ENCODE data around the gene GPR152. TPM values are rescaled to one million over a fixed set of nuclear protein-coding genes. Genes with fewer than 3 reads are reported as not detected.
"Not testable (repeated sequence)": the region's sequence is repeated elsewhere in the genome, so short reads cannot be mapped to it uniquely, and the experiment has no call there.

The GPR152 gene
- total RNA-seq, 1 experiment from 2014 or later, result not detected

DNA sequence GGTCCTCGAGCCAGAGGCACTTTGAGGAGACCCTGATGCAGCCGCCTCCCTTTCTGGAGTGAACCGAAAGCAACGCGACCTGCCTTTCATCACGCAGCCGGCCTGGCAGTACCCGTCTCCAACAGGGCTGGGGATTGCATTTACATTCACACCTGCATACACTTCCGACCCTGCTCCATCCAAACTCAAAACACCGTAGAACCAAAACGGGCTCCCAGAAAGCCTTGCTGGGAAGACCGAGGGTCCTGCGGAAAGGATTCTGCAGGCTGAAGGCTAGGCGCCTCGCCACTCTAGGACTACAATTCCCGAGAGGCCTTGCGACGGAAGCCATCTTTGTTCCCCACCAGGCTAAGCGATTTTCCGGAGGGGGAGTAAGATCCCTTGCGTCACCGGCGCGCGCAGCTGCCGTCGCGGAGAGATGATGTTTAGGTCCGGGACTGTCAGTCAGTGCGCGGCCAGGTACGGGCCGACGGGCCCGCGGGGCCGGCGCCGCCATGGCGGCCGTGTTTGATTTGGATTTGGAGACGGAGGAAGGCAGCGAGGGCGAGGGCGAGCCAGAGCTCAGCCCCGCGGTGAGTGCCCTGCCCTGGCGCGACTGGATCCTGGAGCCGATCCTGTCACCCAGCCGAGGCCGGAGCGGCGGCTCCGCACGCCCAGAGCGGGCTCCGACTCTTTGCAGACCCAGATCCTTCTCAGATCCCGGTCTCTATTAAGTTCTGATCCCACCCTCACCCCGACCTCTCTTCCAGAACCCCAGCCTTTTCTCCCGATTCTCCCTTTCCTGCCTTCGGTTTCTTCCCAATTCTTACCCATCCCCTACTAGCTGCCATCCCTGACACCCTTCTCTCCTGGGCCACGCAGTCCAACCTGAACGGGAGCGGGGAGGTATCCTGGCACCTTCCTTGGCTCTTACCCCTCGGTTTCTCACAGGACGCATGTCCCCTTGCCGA is 24.2 kb downstream of the GPR152 start, which contains the start of gene RPS6KB2:
TSS of gene RPS6KB2 (plus strand) at position 443 of the 950 bp plus-strand sequence. CDS start at position 495, 52 bp downstream.
- DNase-seq (ENCODE audit: low spot score), result peak; percentile 99

GRCh38 chr11:67427364-67427859 is 25.1 kb downstream of the GPR152 start:
- not testable (repeated sequence) for DNase-seq (ENCODE audit: low spot score)

DNA sequence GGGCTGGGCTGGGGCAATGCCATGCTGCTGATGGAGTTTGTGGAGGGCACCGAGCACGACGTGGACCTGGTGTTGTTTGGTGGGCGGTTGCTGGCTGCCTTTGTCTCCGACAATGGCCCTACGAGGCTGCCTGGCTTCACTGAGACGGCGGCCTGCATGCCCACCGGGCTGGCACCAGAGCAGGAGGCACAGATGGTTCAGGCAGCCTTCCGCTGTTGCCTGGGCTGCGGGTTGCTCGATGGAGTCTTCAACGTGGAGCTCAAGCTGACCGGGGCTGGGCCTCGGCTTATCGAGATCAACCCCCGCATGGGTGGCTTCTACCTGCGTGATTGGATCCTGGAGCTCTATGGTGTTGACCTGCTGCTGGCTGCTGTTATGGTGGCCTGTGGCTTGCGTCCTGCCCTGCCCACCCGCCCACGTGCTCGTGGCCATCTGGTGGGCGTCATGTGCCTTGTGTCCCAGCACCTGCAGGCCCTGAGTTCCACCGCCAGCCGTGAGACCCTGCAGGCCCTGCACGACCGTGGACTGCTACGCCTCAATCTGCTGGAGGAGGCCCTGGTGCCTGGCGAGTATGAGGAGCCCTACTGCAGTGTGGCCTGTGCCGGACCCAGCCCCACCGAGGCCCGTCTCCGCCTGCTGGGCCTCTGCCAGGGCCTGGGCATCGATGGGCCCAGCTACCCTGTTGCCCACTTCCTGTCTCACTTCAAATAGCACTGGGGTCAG is 28.5 kb downstream of the GPR152 start:
- DNase-seq (ENCODE audit: low spot score), result no peak

- DNase-seq (ENCODE audit: low spot score), result no peak
Observed at GRCh38 chr11:67423466-67423865, 29.1 kb downstream of the GPR152 start.

DNA sequence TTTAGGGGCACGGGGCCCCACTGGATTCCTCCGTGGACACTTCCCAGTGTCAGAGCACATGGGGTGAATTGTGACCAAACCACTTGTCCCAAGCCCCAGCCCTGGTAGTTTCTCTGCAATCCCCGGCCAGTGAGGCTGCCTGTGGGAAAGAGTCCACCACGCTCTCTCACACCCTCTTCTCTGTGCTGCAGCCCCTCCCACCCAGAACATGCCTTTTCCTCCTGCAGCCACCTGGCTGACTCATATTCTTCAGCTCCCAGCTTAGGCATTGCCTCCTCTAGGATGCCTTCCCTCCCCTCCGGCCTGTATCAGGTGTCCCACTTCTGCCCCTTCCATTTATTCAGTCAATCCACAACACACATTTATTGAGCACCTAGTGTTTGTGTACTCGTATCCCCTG is 29.6 kb downstream of the GPR152 start:
- peak; percentile 58 for DNase-seq (ENCODE audit: low spot score)

DNA sequence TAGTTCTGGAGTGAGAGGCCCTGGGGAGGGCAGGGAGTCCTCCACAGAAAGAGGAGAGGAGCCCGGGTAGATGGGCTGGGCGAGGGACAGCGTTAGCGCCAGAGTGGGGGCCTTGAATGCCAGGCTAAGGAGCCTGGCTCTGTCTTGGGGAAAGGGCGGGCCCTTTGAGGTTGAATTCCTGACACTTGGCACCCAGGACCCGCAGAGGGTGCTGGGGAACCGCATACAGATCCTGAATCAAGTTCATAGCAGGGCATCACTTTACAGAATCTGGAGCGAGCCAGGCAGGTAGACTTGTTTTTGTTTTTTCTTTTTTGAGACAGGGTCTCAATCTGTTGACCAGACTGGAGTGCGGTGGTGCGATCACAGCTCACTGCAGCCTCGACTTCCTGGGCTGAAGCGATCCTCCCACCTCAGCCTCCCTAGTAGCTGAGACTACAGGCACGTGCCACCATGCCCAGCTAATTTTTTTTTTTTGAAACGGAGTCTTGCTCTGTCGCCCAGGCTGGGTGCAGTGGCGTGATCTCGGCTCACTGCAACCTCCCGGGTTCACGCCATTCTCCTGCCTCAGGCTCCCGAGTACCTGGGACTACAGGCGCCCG is 31.0 kb downstream of the GPR152 start:
- no peak for DNase-seq (ENCODE audit: low spot score)

DNA sequence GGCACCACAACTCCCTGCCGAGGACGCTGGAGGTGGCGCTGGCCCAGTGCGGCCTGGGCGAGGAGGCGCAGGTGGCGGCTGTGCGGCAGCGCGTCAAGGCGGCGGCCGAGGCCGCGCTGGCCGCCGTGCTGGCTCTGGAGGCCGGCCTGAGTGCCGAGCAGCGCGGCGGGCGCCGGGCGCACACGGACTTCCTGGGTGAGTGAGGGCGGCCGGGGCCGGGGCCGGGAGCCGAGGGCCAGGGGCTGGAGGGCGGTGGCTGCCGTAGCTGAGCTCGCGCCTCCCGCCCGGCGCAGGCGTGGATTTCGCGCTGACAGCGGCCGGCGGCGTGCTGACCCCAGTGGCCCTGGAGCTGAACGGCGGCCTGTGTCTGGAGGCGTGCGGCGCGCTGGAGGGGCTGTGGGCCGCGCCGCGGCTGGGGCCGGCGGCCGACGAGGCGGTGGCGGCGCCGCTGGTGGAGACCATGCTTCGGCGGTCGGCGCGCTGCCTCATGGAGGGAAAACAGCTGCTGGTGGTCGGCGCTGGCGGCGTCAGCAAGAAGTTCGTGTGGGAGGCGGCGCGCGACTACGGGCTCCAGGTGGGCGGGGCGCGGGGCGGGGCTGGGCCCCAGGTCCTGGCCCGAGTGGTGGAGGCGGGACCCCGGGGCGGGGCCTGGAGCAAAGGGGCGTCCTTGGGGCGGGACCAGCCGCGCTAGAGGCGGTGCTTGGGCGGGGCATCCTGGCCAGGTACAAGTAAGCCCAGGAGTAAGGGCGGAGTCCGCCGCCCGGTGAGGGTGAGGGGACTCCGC is 31.7 kb downstream of the GPR152 start:
- DNase-seq (ENCODE audit: low spot score), result peak; percentile 99

GRCh38 chr11:67420147-67420645 is 32.3 kb downstream of the GPR152 start:
- DNase-seq (ENCODE audit: low spot score), result no peak

DNA sequence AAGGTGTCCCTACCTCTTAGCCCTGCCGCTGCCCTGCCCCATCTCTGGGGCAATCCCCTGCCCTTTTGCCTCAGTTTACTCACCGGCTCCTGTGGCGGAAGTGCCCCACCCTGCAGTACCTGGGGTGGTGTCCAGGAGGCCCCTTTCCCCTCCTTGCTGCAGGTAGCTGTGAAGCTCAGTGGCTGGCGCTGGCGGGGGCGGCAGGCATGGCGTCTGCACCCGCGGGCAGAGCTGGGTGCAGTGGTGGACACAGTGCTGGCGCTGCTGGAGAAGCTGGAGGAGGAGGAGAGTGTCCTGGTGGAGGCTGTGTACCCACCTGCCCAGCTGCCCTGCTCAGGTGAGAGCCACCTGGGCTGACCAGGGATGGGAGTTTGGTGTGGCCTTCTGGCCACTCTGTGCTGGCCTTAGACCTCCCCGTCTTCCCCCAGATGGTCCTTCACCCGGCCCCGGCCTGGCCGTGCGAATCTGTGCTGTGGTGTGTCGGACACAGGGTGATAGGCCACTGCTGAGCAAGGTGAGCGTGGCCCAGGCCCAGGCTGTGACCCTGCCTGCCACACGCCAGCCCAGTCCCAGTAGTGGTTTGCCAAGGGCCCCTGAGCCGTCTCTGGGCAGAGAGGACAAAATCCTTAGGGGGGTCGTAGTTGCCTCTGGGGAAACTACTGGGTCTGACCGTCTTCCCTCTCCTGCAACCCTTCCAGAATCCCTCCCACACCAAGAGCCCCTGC is 33.0 kb downstream of the GPR152 start:
- no peak for DNase-seq (ENCODE audit: low spot score)

DNA sequence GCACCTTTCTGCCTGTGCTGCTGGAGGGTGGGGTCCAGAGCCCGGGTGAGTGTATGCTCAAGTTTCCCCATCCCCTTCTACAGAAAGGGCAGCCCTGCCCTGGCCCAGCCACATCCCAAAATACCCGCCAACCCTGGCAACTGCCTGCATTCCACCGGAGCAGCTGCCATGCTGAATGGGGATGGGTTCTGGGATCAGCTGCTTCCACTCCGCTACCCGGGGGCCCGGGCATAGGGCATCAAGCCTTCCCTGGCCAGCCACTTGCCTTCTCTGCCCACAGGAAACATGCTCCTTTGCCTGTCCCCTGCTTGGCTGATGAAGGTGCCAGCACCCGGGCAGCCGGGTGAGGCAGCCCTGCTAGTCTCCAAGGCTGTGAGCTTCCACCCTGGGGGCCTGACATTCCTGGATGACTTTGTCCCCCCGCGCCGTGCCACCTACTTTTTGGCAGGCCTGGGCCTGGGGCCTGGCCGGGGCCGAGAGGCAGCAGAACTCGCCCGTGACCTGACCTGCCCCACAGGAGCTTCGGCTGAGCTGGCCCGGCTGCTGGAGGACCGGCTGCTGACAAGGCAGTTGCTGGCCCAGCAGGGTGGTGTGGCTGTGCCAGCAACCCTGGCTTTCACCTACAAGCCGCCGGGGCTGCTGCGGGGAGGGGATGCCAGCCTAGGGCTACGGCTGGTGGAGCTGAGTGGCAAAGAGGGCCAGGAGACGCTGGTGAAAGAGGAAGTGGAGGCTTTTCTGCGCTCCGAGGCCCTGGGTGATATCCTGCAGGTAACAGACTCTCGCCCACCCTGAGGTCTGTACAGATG is 33.9 kb downstream of the GPR152 start:
- no peak for DNase-seq (ENCODE audit: low spot score)

DNA sequence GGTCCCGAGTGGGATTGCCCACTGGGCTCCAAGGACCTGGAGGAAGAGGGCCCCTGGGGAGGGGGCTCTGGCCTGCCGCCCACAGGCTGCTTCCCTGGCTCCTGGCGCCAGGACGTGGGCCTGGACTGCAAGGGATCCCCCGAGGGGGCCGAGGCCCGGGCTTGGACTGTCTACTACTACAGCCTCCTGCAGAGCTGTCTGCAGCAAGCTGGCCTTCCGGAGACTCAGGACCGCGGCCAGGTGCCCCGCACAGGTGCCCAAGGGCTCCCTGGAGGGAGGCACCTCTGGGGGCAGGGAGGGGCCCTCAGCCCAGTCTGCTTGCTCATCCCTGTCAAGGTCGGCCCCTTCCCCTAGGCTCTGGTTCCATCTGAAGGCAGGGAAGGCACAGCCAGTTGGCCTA is 35.1 kb downstream of the GPR152 start:
- DNase-seq (ENCODE audit: low spot score), result no peak

- DNase-seq (ENCODE audit: low spot score), result peak; percentile 63
Observed at GRCh38 chr11:67416416-67417335, 35.9 kb downstream of the GPR152 start.

GRCh38 chr11:67415501-67416304 is 36.8 kb downstream of the GPR152 start, which contains the start of gene CARNS1:
Gene CARNS1 (plus strand): TSS chr11:67415678. CDS start chr11:67416200, 522 bp downstream.
- DNase-seq (ENCODE audit: low spot score), result no peak

DNA sequence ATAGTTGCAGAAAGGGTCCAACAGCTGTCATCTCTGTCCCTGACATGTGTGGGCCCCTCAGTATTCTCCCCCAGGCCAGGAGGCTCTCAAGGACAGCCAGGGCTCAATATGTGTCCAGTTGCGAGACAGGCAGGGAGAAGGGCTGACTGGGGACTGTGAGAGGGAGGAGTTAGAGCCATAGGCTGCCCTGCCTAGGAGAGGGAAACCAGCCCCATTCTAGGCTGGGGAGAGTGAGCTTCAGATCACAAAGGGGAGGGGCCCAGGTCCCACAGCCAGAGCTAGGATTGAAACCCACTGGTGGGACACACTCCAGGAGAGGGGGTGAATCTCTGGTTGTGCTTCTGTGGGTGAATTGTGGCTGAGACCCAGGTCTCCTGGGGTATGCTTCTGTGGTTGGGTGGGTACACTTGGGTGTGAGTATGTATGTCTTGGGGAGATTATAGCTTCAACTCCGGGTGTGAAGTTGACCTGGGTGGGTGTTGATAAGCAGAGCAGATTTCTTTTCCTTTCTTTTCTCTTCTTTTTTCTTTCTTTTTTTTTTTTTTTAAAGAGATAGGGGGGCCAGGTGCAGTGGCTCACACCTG is 39.2 kb downstream of the GPR152 start:
- no peak for DNase-seq (ENCODE audit: low spot score)

GRCh38 chr11:67412495-67413179 is 39.9 kb downstream of the GPR152 start:
- DNase-seq (ENCODE audit: low spot score), result no peak

DNA sequence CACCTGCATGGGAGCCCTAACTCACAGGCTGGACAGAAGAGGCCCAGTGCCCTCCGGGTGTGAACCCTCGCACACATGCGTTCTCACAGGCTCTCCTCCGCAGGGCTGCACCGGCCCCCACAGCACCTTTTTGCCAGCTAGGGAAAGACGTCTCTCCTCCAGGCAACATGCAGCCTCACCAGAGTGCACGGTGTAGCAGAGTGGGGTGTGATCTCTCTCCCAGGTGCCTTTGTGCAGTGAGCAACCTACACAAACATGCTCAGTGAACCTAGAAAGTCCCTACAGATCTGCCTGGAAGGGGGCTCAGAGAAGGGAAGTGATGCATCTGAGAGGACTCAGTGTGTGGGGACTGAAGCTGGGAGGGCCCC is 40.8 kb downstream of the GPR152 start:
- no peak for DNase-seq (ENCODE audit: low spot score)
